Stimulated activated CD4-positive, alpha-beta T cell treated with anti-CD3 and anti-CD28 coated beads, Interleukin-1b, Interleukin-23, amount 100 ng/mL, for 4 hours (primary cell): ENCODE measurements around the gene MIS12.

Experiments used
- DNase-seq, 2 donors: peaks; one replicate each; pipeline ENCODE4 v3.0.0-alpha.2; 2020; ENCODE audit warnings: low read depth in 2 of 2

MIS12 gene

DNA sequence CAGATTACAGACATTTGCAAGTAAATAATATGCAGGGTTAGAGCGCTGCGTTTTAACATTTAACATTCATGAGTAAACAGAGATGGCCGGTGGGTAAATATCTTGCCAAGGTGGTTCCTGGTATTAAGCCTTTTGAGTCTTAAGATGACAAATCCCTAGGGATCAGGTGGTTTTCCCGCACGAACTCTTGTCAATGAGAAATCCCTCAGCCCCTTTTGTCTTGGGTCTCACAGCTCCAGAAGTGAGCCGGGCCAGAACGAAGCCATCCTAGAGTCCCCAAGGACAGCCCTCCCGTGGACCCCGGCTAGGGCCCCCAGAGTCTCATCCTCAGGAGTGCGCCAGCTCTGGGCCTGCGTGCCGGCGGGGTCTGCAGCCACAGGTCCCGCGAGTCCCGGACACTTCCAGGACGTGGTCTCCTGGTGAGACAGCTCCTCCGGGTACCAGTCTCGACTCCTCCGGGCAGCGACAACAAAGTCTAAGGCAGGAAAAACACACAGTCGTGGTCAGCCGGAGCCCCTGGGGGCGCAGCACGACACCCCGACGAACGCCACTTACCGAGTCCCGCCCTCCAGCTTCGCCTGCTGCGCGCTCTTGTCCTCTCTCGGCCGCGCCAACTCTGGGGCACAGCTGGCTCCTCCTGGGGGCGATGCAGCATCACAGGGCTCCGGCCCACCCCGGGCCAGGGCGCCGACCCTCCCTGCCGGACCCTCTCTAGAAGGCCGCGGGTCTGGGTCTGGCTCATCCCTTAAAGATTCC, 13.3 kb downstream of the MIS12 start:
- no peak for DNase-seq

DNA sequence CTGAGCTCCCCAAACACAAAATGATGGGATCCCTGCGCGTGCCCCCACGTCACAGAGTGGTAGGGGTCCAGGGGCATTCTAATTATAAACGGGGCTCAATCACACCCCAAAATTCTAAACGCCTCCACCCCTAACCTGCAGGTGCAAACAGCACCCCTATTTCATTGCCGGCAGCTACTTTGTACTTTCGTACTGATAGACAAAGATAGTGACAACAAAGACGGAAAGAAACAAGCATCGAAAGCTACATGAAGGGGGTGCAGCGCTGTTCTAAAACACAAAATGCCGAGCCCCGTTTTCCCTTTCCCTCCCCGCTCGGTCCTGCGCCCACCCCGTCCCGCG, 13.9 kb downstream of the MIS12 start:
- DNase-seq: no peak

DNA sequence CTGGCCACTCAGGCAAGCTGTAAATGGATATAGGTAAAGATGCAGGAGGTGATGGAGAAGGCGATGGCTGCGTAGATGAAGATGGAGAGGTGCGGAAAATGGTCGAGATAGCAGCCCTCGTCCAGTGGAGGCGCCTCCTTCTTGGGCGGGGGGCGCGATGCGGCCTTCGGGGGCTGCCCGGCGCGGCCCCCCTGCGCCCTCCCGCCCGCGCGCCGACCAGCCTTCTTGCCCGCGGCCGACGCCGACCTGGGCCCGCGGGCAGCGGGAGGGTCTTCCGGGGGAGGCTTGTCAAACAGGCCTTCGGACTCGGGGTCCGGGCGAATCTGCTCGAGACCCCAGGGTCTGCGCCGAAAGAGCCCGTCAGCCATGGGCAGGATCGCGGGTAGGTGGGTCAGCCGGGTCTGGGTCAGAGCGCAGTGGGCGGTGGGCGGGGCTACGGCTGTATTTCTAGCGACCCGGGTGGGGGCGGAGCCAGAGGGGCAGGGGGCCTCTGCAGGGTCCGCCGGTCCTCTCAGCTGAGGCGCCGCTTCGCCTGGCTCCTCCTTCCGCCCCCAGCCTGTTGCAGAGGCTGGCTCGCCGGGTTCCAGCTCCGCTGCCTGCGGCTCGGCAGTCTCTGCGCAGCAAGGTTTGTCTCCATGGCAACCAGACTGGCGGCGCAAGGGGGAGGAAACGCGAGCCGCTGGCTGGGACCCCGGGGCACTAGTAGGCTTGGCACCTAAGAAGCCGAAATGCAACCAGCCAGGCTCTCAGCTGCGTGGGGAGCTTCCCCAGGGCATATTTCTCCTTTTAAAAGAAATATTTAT, 14.4 kb downstream of the MIS12 start:
- DNase-seq: peak; percentile 55 to 62

DNA sequence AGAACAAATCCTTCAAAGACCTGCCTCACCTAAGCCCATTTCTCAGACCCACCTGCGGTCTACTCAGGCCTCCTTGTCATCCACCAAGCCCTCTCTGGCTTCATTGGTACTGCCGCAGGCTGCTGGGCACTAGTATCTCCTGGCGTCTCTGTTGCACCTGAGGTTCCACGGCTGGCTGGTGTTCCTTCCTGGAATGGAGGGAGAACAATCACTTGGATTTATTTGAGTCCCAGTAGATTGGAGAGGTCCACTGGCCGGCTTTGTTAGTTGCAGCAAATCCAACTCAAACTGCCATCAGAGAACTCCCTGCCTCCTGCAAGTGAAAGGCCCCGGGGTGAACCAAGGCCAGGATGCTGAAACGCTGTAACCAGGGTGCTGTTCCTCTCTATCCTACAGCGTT, 15.3 kb downstream of the MIS12 start:
- DNase-seq: no peak

DNA sequence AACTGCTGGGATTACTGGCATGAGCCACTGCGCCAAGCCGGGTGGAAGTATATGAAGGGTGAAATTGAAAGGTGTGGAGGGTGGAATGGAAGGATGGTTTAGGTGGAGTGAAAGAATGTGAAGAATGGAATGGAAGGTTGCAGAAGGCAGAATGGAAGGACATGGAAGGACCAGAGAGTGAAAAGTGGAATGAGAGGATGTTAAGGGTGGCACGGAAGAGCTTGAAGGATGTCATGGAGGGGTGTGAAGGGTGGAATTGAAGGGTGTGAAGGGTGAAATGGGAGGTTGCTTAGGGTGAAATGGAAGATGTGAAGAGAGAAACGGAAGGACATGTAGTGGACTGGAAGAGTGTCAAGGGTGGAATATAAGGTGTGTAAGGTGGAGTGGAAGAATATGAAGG, 16.2 kb downstream of the MIS12 start:
- DNase-seq: no peak

DNA sequence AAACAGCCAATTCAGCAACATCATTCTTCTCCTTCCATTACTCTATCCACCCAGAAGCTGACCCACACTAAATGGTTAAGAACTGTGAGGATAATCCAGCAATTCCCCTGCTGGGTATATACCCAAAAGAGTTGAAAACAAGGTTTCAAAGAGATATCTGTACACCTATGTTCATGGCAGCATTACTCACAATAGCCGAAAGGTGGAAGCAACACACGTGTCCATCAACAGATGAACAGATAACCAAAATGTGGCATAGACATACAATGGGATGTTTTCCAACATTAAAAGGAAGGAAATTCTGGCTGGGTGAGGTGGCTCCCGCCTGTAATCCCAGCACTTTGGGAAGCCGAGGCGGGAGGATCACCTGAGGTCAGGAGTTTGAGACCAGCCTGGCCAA, 19.9 kb downstream of the MIS12 start:
- DNase-seq: no peak

DNA sequence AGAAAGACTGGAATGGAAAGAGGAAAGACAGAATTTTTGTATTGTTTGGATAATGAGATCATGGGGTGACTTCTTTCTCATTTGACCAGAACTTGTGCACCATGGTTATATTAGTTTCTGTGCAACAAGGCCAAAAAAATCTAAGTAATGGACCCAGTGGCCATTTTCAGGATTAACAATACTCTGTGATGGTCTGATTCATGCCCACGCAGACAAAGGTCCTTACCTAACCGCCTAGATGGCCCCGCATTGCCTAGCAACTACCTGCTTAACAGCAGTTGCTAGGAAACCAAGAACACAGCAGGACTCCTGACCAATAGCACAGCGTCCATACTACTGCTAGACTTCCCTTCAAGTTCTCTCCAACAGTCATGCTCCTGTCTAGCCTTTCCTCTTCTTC, 22.4 kb downstream of the MIS12 start:
- DNase-seq: no peak

DNA sequence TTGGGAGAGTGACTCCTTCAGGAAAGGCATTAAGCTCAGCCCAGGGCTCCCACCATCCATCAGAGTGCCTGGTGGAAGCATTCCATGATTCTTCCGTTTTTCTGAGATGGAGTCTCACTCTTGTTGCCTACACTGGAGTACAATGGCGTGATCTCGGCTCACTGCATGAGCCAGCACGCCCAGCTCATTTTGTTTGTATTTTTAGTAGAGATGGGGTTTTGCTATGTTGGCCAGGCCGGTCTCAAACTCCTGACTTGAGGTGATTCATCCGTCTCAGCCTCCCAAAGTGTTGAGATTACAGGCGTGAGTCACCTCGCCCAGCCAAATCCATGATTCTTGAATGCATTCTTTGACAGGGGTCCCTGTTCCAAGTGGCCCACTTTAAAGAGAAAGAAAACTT, 23.1 kb downstream of the MIS12 start:
- no peak for DNase-seq

DNA sequence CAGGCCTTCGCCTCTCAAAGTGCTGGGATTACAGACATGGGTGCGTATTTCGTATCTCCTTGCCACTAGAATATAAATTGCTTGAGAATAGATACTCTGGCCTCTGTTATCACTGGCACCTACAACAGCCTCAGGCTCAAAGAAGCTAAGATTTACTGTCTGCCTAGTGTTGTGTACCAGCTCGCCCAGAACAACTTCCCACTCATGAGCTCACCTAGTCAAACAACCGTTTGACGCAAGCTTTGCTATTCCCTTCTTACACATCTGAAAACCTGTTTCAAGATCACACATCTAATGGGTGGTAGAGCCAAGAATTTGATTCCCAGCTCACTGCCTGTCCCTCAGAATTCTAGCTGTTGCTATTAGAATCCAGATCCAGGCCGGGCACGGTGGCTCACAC, 24.4 kb downstream of the MIS12 start:
- DNase-seq: no peak

DNA sequence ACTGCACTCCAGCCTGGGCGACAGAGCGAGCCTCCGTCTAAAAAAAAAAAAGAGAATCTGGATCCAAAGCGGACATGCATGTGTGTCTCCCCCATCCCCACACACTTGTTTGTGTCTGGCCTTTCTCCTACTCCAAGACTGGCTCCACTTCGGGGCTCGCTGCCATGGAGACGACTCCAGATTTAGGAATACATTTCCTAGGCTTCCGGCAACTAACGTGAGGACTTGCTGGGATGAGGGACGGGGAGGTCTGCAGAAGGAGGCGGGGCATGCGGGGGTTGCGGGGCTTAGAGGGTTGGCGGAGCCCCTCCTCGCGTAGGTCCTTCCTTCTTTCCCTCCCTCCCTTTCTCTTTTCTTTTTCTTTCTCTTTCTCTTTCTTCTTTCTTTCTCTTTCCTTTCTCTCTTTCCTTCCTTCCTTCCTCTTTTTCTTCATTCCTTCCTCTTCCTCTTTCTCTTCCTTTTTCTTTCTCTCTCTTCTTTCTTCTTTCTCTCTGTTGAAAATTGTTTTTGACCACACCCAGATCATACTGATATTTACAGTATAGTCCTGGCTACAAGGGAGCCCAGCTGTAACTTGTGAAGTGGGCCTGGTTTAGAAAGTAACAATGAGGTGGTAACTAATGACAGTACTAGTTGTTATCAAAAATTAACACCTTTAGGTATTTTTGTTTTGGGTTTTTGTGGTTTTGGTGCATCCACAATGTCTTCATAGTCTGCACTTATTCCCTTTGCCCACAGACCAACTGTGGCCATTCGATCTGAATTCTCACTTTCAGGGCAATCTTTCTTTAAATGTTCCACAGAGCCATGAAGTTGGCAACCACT, 25.2 kb downstream of the MIS12 start:
- DNase-seq: no peak

DNA sequence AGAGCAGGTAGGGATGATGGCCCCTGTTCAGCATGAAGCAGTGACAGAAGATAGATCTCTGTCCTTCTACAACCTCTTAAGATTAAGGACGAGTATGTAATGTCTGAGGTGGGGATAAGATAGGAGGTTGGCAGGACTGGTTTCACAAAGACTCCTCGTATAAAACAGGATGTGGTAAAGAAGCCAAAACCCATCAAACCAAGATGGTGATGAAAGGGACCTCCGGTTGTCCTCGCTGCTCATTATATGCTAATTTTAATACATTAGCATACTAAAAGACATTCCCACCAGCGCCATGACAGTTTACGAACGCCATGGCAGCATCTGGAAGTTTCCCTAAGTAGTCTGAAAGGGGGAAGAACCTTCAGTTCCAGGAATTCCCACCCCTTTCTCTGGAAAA, 27.3 kb downstream of the MIS12 start:
- no peak for DNase-seq

DNA sequence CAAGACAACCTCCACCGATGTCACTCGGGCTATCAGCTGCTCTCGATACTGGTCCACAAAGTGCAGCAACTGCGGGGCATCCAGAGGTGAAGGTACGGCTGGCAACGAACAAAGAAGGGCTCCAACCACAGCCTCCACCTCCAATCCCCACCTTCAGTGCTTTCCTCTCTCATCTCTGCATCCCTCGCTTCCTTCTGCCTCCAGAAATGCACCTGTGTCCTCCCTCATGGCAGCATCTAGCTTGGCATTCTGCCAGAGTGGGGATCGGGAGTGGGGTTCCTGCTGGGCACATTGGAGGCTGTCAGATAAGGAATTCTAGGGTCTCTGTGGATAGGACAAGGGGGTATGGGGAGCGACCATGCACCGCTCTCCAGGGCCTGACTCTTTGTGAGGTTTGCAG, 28.6 kb downstream of the MIS12 start:
- no peak for DNase-seq

DNA sequence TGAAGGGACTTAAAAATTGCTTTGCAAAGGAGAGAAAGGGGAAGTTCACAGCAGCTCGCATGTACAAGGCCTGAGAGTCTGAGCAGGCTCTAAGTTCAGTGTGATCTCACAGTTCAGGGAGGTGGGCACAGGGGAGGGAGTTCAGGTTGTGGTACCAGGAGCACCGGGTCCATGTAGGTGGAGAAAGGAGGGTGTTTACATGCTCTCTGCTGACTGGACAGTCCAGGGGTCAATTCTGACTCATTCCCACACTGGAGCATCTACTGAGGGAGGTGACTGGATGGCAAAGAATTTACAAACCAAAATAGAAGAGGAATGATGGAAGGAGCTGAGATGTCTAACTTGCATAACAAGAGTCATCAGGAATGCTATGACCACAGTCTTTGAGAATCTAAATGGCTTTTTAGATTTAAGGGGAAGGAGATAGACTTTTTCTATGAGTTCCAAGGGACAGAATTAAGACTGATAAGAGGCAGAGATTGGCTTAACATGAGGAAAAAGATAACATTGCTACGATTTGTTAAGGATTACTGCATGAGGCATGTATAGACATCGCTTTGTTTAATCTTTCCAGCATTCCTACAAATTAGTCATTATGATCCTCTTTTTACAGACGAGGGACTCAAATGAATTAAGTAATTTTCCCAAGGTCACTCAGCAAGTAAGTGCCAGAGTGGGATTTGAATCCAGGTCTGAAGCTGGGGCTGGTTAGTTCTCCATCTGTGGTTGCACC, 29.9 kb downstream of the MIS12 start:
- DNase-seq: no peak

DNA sequence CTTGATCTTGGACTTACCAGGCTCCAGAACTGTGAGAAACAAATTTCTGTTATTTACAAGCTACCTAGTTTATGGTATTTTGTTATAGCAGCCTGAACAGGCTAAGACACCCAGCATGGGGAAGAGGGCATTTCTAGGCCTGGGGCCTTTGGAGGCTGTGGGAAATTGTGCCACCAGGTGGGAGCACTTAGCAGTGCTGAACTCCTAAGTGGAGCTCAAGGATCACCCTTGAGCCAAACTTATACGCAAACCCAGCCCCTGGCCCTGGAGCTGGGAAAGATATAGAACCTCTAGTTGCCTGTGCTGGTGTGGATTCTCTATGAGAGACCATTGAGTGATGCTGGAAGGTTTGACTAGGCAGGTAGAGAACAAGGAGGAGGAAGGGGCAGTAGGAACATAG, 36.1 kb downstream of the MIS12 start:
- DNase-seq: no peak

DNA sequence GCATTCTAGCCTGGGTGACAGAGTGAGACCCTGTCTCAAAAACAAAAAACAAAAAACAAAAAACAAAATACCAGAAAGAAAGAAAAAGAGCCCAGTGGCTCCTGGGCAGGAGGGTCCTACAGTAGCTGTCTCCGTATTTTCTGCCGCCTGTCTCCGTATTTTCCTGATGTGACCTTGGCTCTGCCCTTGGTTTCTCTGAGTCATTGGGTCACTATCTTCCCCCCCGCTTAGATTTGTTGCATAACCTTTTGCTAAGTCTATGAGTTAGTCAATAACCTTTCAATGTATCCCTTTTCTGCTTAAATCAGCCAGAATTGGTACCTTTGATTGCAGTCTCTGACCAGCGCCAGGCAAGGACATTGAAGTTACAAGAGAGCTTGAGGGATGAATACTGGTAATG, 36.9 kb downstream of the MIS12 start:
- no peak for DNase-seq

DNA sequence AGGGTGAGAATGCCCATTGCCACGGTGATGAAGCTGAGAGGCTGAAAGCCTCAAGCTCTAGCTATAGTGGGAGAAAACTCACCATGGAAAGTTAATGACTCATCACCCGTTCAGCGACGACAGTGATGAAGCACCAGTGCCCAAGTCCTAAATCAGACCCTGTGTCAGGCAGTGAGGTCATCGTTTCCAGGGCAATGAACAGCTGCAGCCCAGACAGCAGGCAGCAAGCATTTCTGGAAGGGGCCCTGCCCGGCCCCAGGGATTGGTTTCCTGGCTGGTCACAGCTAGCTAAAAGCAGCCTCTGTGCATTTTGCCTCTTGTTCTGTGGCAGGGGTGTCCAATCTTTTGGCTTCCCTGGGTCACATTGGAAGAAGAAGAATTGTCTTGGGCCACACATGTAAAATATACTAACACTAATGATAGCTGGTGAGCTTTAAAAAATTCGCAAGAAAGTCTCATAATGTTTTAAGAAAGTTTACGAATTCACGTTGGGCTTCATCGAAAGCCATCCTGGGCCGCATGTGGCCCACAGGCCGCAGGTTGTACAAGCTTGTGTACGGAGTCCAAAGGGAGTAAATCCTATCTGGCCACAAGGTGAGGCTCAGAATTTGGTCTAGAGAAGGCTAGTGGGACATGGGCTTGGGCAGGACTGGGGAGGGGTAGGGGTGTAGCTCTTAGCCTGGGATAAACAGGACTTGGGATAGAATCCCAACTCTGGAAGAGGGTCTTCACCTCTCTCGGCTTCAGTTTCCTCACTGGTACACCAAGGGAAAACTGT, 40.6 kb downstream of the MIS12 start:
- DNase-seq: peak; percentile 16 to 18

DNA sequence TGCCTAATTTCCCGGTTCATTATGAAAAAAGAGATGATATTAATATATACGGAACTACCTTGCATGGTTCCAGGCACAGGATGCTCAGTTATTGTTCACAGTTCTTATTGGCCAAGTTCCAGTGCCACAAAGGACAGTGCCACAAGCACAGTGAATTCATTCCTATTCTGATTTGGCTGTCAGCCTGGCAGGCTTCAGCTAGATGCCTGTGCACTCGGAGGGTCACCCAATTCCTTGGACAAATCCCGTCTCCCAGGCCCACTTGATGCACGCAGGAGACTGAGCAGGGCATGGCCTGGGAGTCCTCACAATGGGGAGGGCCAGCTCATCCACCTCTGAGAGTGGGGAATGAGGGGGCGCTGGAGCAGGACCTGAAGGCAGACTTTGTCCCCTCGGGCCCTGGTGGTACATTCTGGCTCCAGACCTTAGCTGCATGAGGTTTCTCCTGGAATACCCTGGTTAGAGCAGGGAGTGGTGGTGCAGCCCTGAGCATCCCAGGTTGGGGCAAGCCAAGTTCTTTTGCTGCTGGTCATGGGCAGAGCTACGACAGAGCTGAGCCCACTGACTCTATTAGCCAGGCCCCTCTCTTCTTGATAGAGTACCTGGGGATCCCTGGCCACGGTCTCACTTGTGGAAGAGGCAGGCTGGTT, 41.4 kb downstream of the MIS12 start:
- DNase-seq: no peak

DNA sequence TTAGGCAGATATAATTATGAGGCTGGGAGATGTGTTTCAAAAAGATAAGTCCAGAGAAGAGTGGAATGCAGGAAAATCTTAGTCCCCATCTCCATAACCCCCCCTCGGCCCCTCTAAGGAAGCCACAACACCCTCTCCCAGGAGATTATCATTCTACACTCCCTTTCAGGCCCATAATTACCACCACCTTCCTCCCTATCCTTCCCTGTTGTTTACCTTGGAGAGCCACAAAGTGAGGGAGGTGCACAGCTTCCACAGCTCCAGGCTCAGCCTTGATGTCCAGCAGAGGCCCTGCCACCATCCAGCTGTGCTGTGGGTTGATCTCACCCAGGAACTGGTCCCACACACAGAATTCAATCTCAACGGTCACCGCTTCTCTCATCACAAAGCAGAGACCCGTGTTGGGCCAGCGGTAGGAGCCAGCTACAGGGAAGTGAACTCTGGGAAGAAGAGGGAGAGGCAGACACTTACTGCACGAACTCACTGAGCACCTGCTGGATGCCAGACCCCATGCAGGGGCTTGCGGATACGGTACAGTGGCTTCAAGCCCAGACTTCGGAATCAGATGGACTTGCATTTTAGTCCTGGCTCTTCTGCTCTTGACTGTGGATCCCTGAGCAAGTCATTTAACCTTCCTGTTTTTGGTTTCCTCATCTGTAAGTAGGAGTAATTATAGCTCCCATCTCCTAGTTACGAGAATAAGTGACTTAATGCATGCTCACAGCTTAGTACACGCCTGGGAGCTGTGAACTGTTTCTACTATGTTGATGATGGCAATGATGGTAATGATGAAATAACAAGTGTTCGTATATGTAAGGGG, 44.1 kb downstream of the MIS12 start:
- DNase-seq: no peak

DNA sequence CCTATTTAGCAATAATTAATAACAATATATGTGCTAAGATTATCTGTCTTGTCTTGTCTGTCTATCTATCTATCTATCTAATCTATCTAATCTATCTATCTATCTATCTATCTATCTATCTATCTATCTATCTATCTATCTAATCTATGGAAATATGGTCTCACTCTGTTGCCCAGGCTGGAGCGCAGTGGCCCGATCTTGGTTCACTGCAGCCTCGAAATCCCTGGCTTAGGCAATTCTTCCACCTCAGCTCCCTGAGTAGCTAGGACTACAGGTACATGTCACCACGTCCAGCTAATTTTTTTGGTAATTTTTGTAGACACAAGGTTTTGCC, 44.7 kb downstream of the MIS12 start:
- no peak for DNase-seq

DNA sequence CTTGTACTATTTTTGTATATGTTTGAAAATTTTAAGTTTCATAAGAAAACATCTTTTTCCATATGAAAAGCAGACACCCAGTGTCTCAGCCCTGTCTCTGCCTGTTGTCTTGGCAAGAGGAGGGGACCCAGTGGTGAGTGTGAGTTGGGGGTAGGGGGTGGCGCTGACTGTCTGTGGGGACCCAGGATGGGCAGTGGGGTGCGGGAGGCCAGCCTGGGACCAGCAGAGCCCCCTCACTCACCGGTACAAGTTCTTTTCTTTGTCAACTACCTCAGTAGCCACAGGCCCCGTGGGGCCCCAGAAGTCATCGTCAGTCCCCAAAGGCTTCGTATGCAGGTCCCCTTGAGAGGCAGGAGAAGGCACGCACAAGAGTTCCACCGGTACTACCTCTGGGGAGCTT, 46.2 kb downstream of the MIS12 start:
- DNase-seq: no peak
